A549 (cell line): ENCODE measurements around the gene RAD50.

Source experiments
- CHD2 ChIP-seq: fragments of 150-350 bp; IDR thresholded peaks from 2 replicates; pipeline ENCODE4 v1.6.1; 2014; ENCODE audit warnings: low read length; ENCODE audit not compliant: partially characterized antibody
- JUNB ChIP-seq: fragments of >200 bp; sonication (Bioruptor Twin); formaldehyde crosslinking; IDR thresholded peaks from 2 replicates; pipeline ENCODE4 v1.6.1; 2016
- MYC ChIP-seq: IDR thresholded peaks from 2 replicates; pipeline ENCODE4 v1.6.1; 2012; ENCODE audit warnings: mild to moderate bottlenecking, inconsistent platforms, low read length, improper control_type of control experiment, borderline replicate concordance
- POLR2A ChIP-seq: IDR thresholded peaks from 2 replicates; pipeline ENCODE4 v1.6.1; 2012; ENCODE audit warnings: mild to moderate bottlenecking, low read length
- ZSCAN20 ChIP-seq: fragments of 250-450 bp; sonication (Bioruptor Pico); IDR thresholded peaks from 2 replicates; pipeline ENCODE4 v1.8.0; 2022; ENCODE audit warnings: mild to moderate bottlenecking, moderate library complexity
- TF ChIP-seq, protein P1 (sequence below): fragments of 250-450 bp; sonication (Bioruptor Pico); IDR thresholded peaks from 2 replicates; pipeline ENCODE4 v1.5.0; 2021; ENCODE audit warnings: mild to moderate bottlenecking, moderate library complexity, borderline replicate concordance
- TF ChIP-seq, protein P2 (sequence below): fragments of 450-650 bp; IDR thresholded peaks from 2 replicates; pipeline ENCODE4 v1.6.1; 2014; ENCODE audit warnings: antibody characterized with exemption
- TF ChIP-seq, protein P3 (sequence below): fragments of >200 bp; sonication (Bioruptor Twin); formaldehyde crosslinking; IDR thresholded peaks from 3 replicates; pipeline ENCODE4 v1.5.1; 2016

DNA sequence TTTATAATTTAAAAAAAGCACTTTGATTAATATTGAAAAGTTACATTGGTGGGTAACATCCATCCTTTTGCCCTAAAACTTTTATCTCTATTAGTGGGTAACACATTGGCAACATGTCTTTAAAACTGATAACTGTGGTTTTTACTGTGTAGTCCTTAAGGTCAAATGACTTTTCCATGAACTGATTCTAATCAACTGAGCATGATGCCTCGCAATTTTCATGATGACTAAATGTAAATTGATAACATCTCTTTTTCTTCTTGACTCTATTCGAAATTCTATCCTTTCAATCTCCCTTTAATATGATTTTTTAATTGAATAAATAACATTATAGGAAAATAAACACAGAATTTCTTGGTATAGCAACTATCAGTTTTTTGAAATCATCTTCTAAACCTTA, 7.2 kb upstream of the RAD50 start:
- TF ChIP-seq, protein P1, sequence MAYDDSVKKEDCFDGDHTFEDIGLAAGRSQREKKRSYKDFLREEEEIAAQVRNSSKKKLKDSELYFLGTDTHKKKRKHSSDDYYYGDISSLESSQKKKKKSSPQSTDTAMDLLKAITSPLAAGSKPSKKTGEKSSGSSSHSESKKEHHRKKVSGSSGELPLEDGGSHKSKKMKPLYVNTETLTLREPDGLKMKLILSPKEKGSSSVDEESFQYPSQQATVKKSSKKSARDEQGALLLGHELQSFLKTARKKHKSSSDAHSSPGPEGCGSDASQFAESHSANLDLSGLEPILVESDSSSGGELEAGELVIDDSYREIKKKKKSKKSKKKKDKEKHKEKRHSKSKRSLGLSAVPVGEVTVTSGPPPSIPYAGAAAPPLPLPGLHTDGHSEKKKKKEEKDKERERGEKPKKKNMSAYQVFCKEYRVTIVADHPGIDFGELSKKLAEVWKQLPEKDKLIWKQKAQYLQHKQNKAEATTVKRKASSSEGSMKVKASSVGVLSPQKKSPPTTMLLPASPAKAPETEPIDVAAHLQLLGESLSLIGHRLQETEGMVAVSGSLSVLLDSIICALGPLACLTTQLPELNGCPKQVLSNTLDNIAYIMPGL (CRISPR knock-in tag) = no peak
- TF ChIP-seq ZSCAN20 (no peak), JUNB (no peak), MYC (no peak), CHD2 (no peak), POLR2A (no peak)
- TF ChIP-seq, protein P2, sequence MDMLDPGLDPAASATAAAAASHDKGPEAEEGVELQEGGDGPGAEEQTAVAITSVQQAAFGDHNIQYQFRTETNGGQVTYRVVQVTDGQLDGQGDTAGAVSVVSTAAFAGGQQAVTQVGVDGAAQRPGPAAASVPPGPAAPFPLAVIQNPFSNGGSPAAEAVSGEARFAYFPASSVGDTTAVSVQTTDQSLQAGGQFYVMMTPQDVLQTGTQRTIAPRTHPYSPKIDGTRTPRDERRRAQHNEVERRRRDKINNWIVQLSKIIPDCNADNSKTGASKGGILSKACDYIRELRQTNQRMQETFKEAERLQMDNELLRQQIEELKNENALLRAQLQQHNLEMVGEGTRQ = no peak
- TF ChIP-seq, protein P3, sequence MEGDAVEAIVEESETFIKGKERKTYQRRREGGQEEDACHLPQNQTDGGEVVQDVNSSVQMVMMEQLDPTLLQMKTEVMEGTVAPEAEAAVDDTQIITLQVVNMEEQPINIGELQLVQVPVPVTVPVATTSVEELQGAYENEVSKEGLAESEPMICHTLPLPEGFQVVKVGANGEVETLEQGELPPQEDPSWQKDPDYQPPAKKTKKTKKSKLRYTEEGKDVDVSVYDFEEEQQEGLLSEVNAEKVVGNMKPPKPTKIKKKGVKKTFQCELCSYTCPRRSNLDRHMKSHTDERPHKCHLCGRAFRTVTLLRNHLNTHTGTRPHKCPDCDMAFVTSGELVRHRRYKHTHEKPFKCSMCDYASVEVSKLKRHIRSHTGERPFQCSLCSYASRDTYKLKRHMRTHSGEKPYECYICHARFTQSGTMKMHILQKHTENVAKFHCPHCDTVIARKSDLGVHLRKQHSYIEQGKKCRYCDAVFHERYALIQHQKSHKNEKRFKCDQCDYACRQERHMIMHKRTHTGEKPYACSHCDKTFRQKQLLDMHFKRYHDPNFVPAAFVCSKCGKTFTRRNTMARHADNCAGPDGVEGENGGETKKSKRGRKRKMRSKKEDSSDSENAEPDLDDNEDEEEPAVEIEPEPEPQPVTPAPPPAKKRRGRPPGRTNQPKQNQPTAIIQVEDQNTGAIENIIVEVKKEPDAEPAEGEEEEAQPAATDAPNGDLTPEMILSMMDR = no peak
